GM06990 (cell line): ENCODE results near the gene PTPRN2.

Experiments
- DNase-seq: peaks from one replicate; pipeline ENCODE4 v3.0.0-alpha.2; 2011; ENCODE audit not compliant: insufficient read length; ENCODE audit errors: extremely low read depth
- H3K27me3 ChIP-seq: replicated peaks from 2 replicates; pipeline ENCODE4 v1.6.0; 2011; ENCODE audit warnings: low read length; ENCODE audit not compliant: control insufficient read depth, insufficient read depth
- H3K36me3 ChIP-seq: 2 replicates; pipeline ENCODE4 v1.5.1; 2011; ENCODE audit warnings: low read length; ENCODE audit not compliant: control insufficient read depth, insufficient read depth
- H3K4me3 ChIP-seq: replicated peaks from 2 replicates; pipeline ENCODE4 v1.5.1; 2011; ENCODE audit warnings: low read depth, mild to moderate bottlenecking, control low read depth, low read length
- TF ChIP-seq, protein P1 (sequence below): IDR thresholded peaks from 2 replicates; pipeline ENCODE4 v1.5.1; 2011; ENCODE audit warnings: low read length, control low read depth, mild to moderate bottlenecking, inconsistent platforms; ENCODE audit not compliant: insufficient read depth, poor library complexity, severe bottlenecking

Gene PTPRN2

DNA sequence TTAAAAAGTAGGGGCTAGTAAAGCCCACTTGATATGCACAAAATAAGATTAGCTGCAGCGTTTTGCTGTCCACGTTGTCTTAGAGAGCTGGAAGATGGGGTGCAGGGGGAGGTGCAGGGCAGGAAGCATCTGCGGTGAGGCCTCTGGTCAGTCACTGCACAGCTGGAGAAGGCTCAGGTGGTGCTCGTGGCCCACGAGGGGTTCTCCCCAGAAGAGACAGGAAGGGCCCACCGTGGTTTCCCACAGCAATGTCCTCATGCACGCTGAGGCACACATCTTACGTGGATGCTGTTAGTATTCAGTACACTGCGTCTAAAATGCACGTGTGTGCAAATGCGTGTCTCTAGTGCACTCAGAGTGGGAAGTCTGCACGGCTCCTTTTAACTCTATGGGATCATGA lies 582.1 kb downstream of the PTPRN2 start:
- TF ChIP-seq, protein P1, sequence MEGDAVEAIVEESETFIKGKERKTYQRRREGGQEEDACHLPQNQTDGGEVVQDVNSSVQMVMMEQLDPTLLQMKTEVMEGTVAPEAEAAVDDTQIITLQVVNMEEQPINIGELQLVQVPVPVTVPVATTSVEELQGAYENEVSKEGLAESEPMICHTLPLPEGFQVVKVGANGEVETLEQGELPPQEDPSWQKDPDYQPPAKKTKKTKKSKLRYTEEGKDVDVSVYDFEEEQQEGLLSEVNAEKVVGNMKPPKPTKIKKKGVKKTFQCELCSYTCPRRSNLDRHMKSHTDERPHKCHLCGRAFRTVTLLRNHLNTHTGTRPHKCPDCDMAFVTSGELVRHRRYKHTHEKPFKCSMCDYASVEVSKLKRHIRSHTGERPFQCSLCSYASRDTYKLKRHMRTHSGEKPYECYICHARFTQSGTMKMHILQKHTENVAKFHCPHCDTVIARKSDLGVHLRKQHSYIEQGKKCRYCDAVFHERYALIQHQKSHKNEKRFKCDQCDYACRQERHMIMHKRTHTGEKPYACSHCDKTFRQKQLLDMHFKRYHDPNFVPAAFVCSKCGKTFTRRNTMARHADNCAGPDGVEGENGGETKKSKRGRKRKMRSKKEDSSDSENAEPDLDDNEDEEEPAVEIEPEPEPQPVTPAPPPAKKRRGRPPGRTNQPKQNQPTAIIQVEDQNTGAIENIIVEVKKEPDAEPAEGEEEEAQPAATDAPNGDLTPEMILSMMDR: no peak
- no peak overlapping the region for H3K4me3 ChIP-seq
- H3K27me3 ChIP-seq: no peaks in the 10 kb centered on the region
- no peak for DNase-seq
- H3K36me3 ChIP-seq: no peaks in the 10 kb centered on the region

DNA sequence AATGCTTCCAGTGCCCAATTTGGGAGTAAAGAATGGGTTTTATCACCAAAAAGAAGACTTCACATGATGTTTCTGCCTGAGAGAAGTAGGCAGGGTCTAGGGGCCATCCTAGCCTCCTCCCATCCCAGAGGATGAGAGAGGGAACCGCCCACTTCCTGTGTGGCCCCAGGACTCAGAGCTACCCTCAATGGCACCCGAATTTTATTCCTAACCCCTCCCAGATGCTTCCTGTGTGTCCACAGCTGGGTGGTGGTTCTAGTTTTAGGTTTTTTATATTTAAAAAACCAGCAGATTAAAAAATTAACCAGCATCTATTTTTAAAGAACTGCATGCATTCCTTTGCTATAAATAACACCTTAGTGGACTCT lies 583.5 kb downstream of the PTPRN2 start:
- no peak overlapping the region for H3K4me3 ChIP-seq
- H3K27me3 ChIP-seq: no peaks in the 10 kb centered on the region
- H3K36me3 ChIP-seq: no peaks in the 10 kb centered on the region
- no peak for DNase-seq
- TF ChIP-seq, protein P1: no peak

DNA sequence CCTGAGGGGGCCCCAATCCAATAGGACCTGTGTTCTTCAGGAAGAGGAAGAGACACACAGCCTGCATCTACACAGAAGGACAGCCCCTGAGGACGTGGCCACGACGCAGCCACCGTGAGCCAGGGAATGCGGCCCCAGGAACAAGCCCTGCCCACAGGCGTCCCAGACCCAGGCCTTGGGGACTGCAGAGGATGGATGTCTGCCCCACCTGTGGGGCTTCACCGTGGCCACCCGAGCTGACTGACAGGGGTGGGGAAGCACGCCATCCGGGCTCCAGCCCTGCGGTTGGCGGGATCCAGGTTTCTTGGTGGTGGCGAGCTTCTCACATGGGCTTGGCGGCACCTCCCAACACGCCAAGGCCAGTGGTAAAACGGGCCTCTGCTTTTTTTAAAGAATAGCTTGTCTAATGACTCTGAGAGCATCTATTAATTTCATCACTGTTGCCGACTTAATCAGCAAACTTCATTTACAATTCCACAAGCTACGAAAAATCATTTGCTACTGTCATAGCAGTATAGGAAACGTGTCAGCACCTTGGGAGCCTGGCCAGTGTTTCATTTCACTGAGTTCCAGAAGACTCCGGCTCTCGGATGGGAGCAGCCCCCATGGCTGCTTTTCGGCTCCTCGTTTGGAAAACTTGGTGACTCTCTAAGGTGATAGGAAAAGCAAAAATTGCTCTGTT lies 584.0 kb downstream of the PTPRN2 start:
- H3K4me3 ChIP-seq: no peak overlapping the region
- TF ChIP-seq, protein P1: no peak
- no peaks in the 10 kb centered on the region for H3K27me3 ChIP-seq
- H3K36me3 ChIP-seq: no peaks in the 10 kb centered on the region
- DNase-seq: no peak

- TF ChIP-seq, protein P1: no peak
- no peaks in the 10 kb centered on the region for H3K27me3 ChIP-seq
- H3K36me3 ChIP-seq: no peaks in the 10 kb centered on the region
- no peak for DNase-seq
- H3K4me3 ChIP-seq: no peak overlapping the region
Measured at GRCh38 chr7:158002486-158003080, 585.0 kb downstream of the PTPRN2 start.

DNA sequence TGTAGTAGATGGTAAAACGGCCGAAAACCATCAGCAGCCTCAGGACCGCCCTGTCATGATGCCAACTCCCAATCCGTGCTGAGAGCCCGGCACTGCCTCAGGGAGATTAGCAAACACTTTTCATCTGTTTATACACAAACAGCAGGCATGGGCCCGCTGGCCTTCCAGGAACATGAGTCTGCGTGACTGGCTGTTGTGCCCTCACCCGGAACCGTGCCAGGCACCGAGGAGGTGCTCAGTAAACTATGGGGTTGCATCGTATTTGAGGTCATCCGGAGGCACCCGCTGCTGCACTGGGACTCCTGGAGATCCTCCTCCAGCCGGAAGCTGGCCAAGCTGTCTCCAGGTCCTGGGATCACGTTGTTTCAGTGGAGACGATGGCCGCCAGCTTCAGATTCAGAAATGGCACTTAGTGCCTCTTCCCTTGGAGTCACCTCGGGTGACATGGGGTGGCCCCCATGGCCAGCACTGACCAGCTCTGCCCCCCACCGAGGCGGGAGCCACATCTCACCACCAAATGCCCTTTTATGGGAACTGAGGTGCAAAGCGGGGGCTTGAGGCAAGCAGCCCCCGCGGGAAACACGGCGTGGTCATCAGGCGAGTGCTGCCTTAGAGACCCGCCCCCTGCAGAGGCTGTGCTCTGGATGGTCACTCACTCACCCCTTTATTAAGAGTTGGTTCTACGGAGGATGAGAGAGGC lies 585.9 kb downstream of the PTPRN2 start:
- no peaks in the 10 kb centered on the region for H3K27me3 ChIP-seq
- no peak overlapping the region for H3K4me3 ChIP-seq
- TF ChIP-seq, protein P1: no peak
- DNase-seq: no peak
- H3K36me3 ChIP-seq: no peaks in the 10 kb centered on the region
